Osteoblast (primary cell): ENCODE results near the gene MTHFD1L. TPM values are rescaled to one million over a fixed set of nuclear protein-coding genes. Genes with fewer than 3 reads are reported as not detected.
A peak's percentile ranks its signal among the peaks of the same experiment; 100 is the strongest.

Experiments
- DNase-seq: peaks from one replicate; pipeline ENCODE4 v3.0.0; 2011; ENCODE audit warnings: low spot score, mixed read lengths; ENCODE audit not compliant: insufficient read length; ENCODE audit errors: missing footprints
- H2AFZ ChIP-seq: 2 replicates; pipeline ENCODE4 v1.6.0; 2011; ENCODE audit warnings: mild to moderate bottlenecking, low read length
- H3K27ac ChIP-seq: 2 replicates; pipeline ENCODE4 v1.5.1; 2011; ENCODE audit warnings: mild to moderate bottlenecking, low read depth, low read length, moderate library complexity
- H3K27me3 ChIP-seq: 2 replicates; pipeline ENCODE4 v1.6.0; 2012; ENCODE audit warnings: mild to moderate bottlenecking, control low read depth, inconsistent platforms, low read length, moderate library complexity; ENCODE audit not compliant: insufficient read depth
- H3K36me3 ChIP-seq: 2 replicates; pipeline ENCODE4 v1.5.1; 2011; ENCODE audit warnings: mild to moderate bottlenecking, low read length, control low read depth, moderate library complexity; ENCODE audit not compliant: insufficient read depth
- H3K4me1 ChIP-seq: 2 replicates; pipeline ENCODE4 v1.5.1; 2011; ENCODE audit warnings: mild to moderate bottlenecking, low read length, control low read depth, moderate library complexity; ENCODE audit not compliant: insufficient read depth
- H3K4me2 ChIP-seq: 2 replicates; pipeline ENCODE4 v1.6.0; 2011; ENCODE audit warnings: mild to moderate bottlenecking, low read length; ENCODE audit not compliant: insufficient read depth
- H3K4me3 ChIP-seq: fragments of 200-600 bp; sonication (generic); 3 replicates; pipeline ENCODE4 v1.5.1; 2012; ENCODE audit warnings: mild to moderate bottlenecking, low read length, inconsistent platforms; ENCODE audit not compliant: insufficient read depth
- H3K79me2 ChIP-seq: 2 replicates; pipeline ENCODE4 v1.6.0; 2012; ENCODE audit warnings: mild to moderate bottlenecking, low read length, control low read depth, inconsistent platforms; ENCODE audit not compliant: insufficient read depth
- H3K9me3 ChIP-seq: 2 replicates; pipeline ENCODE4 v1.5.1; 2011; ENCODE audit warnings: low read depth, low read length, control low read depth
- H4K20me1 ChIP-seq: 2 replicates; pipeline ENCODE4 v1.6.0; 2012; ENCODE audit warnings: mild to moderate bottlenecking, low read length, control low read depth; ENCODE audit not compliant: insufficient read depth
- total RNA-seq: library from RNA; depleted of rRNA; stranded (reverse); fragments of >200 nt; gene quantifications from 2 replicates; pipeline ENCODE4 v1.2.3, GENCODE V29; 2012
- TF ChIP-seq, protein P1 (sequence below): IDR thresholded peaks from 2 replicates; pipeline ENCODE4 v1.5.1; 2011; ENCODE audit warnings: mild to moderate bottlenecking, low read depth, low read length, moderate library complexity; ENCODE audit errors: extremely low read depth

The MTHFD1L gene
- total RNA-seq, 1 donor, result 56.8 TPM

DNA sequence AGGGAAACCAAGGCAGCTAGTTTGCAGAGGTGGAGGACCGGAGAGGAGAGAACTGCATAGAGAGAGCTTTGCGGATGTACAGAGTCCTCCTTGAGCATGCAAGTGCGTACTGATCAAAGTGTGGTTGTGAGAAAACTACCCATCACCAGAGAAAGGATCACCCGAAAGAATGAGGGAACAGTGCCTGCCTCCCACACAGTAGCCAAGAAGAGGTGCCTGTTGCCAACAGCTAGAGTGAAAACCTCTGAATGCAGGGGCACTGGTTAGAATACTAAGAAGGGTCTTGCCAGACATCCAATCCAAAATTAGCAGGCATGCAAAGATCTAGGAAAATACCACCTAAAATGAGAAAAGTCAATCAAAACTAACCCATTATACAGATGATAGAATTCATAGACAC is 207.6 kb downstream of the MTHFD1L start:
- Histone ChIP-seq H3K36me3 (no peaks in the 10 kb centered on the region), H3K27ac (peak overlapping the region; percentile 1), H3K4me3 (no peak overlapping the region), H3K9me3 (no peaks in the 10 kb centered on the region), H3K4me1 (peaks cover 37% of the 10 kb centered on the region), H2AFZ (no peak overlapping the region), H3K79me2 (peaks cover 2% of the 10 kb centered on the region), H3K4me2 (no peak overlapping the region), H3K27me3 (no peaks in the 10 kb centered on the region), H4K20me1 (no peaks in the 10 kb centered on the region)
- TF ChIP-seq, protein P1, sequence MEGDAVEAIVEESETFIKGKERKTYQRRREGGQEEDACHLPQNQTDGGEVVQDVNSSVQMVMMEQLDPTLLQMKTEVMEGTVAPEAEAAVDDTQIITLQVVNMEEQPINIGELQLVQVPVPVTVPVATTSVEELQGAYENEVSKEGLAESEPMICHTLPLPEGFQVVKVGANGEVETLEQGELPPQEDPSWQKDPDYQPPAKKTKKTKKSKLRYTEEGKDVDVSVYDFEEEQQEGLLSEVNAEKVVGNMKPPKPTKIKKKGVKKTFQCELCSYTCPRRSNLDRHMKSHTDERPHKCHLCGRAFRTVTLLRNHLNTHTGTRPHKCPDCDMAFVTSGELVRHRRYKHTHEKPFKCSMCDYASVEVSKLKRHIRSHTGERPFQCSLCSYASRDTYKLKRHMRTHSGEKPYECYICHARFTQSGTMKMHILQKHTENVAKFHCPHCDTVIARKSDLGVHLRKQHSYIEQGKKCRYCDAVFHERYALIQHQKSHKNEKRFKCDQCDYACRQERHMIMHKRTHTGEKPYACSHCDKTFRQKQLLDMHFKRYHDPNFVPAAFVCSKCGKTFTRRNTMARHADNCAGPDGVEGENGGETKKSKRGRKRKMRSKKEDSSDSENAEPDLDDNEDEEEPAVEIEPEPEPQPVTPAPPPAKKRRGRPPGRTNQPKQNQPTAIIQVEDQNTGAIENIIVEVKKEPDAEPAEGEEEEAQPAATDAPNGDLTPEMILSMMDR, result no peak
- DNase-seq, result no peak

DNA sequence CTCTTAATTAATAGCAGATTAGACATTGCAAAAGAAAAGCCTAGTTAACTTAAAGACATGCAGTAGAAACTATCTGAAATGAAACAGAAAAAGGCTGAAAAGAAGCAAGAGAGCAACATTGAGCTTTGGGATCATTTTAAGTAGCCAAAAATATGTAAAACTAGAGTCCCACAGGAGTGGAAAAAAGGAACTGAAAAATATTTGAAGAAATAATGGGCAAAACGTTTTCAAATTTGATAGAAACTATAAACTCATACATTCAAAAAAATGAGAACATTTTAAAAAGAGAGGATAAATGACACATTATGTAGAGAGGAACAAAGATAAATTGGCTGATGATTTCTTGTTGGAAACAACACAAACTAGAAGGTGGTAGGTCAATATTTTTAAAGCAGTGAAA is 208.2 kb downstream of the MTHFD1L start:
- no peaks in the 10 kb centered on the region for H3K36me3 ChIP-seq
- TF ChIP-seq, protein P1, result no peak

DNA sequence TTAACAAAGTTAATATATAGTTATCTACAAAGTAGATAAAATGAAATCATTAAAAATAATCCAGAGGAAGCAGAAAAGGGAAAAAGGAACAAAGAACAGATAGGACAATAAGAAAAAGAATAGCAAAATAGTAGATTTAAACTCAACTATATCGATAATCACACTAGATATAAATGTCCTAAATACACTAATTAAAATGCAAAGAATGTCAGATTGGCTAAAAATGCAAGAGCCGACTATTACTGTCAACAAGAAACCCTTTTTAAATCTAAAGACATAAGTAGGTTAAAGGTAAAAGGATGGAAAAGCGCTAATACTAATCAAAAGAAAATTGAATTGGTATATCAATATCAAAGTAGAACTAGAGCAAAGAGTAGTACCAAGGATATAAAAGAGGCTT is 209.5 kb downstream of the MTHFD1L start:
- Histone ChIP-seq H2AFZ (no peak overlapping the region), H3K79me2 (no peaks in the 10 kb centered on the region), H3K4me1 (peaks cover 19% of the 10 kb centered on the region), H3K9me3 (no peaks in the 10 kb centered on the region), H4K20me1 (no peaks in the 10 kb centered on the region), H3K4me3 (no peak overlapping the region), H3K36me3 (no peaks in the 10 kb centered on the region), H3K4me2 (no peak overlapping the region), H3K27ac (peak overlapping the region; percentile 6), H3K27me3 (no peaks in the 10 kb centered on the region)
- no peak for DNase-seq
- TF ChIP-seq, protein P1, result no peak

More for the DNA sequence above, 208.2 kb downstream of the MTHFD1L start:
- Histone ChIP-seq H3K4me1 (peaks cover 32% of the 10 kb centered on the region), H3K27ac (no peak overlapping the region), H3K9me3 (no peaks in the 10 kb centered on the region), H2AFZ (no peak overlapping the region), H3K4me2 (no peak overlapping the region), H4K20me1 (no peaks in the 10 kb centered on the region), H3K27me3 (no peaks in the 10 kb centered on the region), H3K4me3 (no peak overlapping the region), H3K79me2 (peaks cover 2% of the 10 kb centered on the region)
- no peak for DNase-seq

DNA sequence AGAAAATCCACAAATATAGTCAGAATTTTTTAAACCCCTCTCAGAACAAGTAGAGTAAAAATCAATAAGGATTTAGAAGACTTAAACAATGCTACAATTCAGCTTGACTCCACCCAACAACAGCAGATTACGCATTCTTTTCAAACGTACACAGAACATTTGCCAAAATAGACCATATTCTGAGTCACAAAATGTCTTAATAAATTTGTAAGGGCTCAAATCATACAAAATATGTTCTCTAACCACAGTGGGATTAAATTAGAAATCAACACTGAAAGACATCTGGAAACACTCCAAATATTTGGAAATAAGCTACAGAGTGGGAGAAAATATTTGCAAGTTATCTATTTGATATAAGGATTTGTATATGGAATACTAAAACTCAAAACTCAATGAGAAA is 210.0 kb downstream of the MTHFD1L start:
- DNase-seq, result no peak
- no peaks in the 10 kb centered on the region for H3K27me3 ChIP-seq

More for the DNA sequence above, 210.0 kb downstream of the MTHFD1L start:
- H3K27ac ChIP-seq, result no peak overlapping the region
- TF ChIP-seq, protein P1, result no peak
- H3K9me3 ChIP-seq, result no peaks in the 10 kb centered on the region
- H3K4me3 ChIP-seq, result no peak overlapping the region
- no peaks in the 10 kb centered on the region for H4K20me1 ChIP-seq
- no peak overlapping the region for H3K4me2 ChIP-seq
- H2AFZ ChIP-seq, result no peak overlapping the region
- H3K36me3 ChIP-seq, result no peaks in the 10 kb centered on the region
- peaks cover 14% of the 10 kb centered on the region for H3K4me1 ChIP-seq
- no peaks in the 10 kb centered on the region for H3K79me2 ChIP-seq
